WTC11 (cell line): ENCODE measurements around the gene PRKAG2.

Experiments used
- ATF3 ChIP-seq: sonication (generic); formaldehyde crosslinking; conservative IDR thresholded peaks from 2 replicates; pipeline ENCODE4 v1.8.1; 2022; ENCODE audit warnings: mild to moderate bottlenecking, missing genetic modification reagents
- NR3C1 ChIP-seq: sonication (generic); formaldehyde crosslinking; conservative IDR thresholded peaks from 2 replicates; pipeline ENCODE4 v1.8.1; 2023; ENCODE audit warnings: low read depth, mild to moderate bottlenecking, missing genetic modification reagents
- USF2 ChIP-seq: sonication (generic); formaldehyde crosslinking; IDR thresholded peaks from 2 replicates; pipeline ENCODE4 v1.8.1; 2023; ENCODE audit warnings: mild to moderate bottlenecking, missing genetic modification reagents, moderate library complexity

- no peak for TF ChIP-seq NR3C1 (CRISPR knock-in tag)
- TF ChIP-seq ATF3 (CRISPR knock-in tag): no peak
- no peak for TF ChIP-seq USF2 (CRISPR knock-in tag)
Measured at GRCh38 chr7:151549644-151550043, 327.3 kb downstream of the PRKAG2 start.
